ENCODE measurements around the gene PADI2. TPM values are rescaled to one million over a fixed set of nuclear protein-coding genes. Genes with fewer than 3 reads are reported as not detected.

PADI2 gene
- polyA plus RNA-seq, 3 donors: 2.0 to 2.6 (median 2.3) TPM

DNA sequence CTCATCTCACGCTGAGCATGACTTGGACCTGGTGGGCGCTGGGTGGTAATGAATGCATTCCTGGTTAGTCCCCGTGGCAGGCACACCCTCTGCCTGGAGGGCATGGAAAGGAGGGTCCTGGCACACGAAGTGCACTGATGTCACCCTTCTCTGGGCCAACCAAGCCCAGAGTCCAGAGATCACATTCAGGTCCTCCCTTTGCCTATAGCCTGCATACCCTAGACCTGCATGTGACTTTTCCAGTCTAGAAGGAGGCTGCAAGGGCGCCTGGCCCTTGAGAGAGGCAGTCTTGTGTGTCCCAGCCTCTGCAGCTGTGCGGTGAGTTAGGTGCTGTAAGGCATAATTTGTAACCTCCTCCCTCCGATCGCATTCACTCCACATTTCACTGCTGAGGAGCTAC is 22.1 kb downstream of the PADI2 start:
- DNase-seq (ENCODE audit: extremely low read depth in 1 of 11, low read depth in 9 of 11, low spot score in 4 of 11): no peak

DNA sequence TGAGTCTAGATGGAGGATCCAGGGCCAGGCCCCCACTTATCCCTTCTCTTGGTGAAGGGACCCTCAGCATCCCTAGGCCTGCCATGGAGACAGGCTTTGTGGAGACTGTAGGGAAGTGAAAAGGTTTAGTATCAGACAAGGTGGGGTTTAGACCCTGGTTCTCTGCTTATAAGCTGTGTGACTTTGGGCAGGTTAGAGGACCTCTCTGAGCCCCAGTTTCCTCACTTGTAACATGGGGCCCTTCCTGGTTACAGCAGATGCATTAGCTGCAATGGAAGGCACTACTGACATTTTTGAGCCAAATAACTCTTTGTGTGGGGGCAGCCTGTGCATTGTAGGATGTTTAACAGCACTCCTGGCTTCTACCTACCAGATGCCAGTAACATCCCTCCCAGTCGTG is 22.7 kb downstream of the PADI2 start:
- no peak for DNase-seq (ENCODE audit: extremely low read depth in 1 of 11, low read depth in 9 of 11, low spot score in 4 of 11)

DNA sequence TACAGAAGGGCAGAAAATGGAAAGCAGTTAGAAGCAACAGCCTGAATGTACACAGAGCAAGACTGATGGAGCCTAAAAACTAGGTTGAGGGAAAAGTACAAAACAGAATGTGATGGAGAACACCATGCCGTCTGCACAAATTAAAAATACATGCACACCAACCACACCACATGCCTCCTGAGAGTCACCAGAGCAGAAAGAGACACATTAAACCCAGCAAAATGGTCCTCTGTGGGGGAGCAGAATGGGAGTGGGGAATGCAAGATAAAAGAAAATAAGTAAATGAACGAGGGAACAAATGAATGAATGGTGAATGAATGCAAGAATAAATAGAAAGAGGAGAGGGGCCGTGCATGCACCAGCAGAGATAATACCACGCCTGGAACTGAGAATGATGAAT is 24.1 kb downstream of the PADI2 start:
- DNase-seq (ENCODE audit: extremely low read depth in 1 of 11, low read depth in 9 of 11, low spot score in 4 of 11): no peak

DNA sequence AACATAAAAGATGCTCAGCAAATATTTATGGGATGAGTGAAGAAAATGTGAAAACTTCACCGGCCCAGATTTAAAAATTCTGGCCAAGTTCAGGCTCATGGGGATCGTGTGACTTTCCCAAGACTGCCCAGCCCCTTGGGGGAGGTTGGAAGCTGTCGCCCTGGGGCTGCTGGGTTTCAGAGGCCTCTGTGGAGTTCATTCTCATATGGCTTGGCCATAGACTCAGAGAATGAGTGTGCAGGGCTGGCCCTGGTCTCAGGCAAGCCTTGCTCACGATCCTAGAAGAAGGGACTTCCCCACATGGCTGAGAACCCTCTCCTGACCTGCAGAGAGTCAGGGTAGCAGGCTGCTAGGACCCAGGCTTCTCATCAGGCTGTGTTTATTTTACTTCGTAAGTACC is 24.6 kb downstream of the PADI2 start:
- DNase-seq (ENCODE audit: extremely low read depth in 1 of 11, low read depth in 9 of 11, low spot score in 4 of 11): no peak

DNA sequence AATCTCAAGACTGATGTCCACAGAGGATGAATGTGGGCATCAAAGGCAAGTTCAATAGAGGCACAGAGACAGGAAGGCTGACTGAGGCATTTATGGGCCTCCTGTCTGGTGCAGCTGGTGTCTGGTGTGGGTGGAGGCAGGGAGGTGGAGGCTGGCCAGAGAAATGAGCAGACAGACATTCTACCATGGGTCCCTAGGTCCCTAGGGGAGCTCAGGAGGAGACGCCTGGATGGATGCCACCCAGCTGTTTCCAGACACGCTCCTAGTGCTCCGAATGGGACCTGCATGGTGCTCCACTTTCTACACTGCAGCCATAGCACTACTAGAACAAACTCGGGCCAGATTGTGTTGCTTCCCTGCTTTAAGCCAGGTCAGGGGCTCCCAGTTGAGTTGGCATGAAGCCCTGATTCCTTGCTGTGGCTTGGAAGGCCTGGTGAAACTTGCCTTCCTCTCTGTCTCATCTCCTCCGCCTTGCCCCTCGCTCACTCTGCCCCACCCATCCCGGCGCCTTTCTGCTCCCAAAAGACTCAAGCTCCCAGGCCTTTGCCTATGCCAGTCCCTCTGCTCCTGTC is 25.3 kb downstream of the PADI2 start:
- DNase-seq (ENCODE audit: extremely low read depth in 1 of 11, low read depth in 9 of 11, low spot score in 4 of 11): no peak

DNA sequence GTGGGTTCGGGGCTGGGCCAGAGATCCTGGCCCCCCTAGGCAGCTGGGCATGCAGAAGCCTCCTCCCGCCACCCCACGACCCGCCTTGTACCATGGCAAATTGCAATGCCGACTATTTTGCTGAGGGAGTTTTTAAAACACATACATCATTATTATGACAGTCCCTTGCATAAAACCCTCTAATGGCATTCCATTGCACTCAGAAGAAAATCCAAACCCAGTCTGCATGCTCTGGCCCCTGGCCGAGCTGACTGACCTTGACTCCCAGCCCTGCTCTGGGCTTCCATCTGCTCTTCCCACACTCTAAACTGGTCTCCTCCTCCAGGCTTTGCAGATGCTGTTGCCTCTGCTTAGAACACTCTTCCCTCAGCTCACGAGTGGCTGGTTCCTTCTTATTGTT is 28.0 kb downstream of the PADI2 start:
- no peak for DNase-seq (ENCODE audit: extremely low read depth in 1 of 11, low read depth in 9 of 11, low spot score in 4 of 11)

DNA sequence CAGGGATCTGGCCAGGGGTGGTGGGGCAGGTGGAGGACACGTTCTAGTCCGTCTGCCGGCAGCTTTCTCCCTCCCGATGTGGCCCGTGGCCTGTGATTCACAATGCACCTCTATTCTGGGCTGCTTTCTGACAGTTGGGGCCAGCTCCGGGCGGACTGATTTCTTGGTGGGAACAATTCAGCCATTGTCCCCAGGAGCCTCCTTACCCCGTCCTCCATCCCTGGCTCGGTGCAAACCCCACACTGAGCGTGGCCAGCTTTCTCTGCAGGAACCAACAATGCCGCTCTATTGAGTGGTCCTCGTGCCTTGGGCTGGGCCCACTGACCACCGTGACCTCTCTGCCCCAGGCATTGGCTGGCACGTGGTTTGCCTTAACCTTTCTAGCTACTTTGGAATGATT is 29.7 kb downstream of the PADI2 start:
- DNase-seq (ENCODE audit: extremely low read depth in 1 of 11, low read depth in 9 of 11, low spot score in 4 of 11): no peak

DNA sequence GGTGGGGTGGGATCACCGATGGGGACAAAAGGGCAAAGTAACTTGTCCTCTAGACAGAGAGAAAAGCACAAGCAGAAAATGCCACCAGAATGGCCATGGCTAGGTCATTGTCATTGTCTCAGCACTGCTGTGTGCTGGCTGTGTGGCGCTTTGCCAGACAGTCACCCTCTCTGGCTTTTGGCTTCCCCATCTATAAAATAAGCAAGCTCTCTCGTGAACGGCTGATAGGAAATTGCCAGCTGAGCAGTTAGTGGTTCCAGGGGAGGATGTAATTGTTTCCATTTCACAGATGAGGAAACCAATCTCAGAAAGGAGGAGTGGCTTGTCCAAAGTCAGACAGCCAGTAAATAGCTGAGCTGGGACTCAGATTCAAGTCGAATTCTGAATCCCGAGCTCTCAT is 32.5 kb downstream of the PADI2 start:
- DNase-seq (ENCODE audit: extremely low read depth in 1 of 11, low read depth in 9 of 11, low spot score in 4 of 11): no peak

DNA sequence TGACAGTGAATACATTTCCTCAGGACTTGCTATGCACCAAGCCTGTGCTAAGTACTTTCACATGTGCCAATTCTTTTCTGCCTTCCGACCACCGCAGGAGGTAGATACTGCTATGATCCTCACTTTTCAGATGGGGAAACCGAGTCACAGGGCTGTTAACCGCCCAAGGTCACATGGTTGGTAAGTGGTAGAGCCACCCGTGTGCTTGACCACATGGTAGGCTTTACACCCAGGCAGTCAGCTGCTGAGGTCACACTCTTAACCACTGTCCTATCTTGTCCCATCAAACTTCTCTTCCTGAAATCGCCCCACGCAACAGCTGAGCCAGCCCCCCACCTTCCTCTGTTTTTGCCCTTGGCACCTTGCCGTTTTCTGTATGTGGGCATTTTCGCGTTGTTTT is 34.5 kb downstream of the PADI2 start:
- DNase-seq (ENCODE audit: extremely low read depth in 1 of 11, low read depth in 9 of 11, low spot score in 4 of 11): no peak

DNA sequence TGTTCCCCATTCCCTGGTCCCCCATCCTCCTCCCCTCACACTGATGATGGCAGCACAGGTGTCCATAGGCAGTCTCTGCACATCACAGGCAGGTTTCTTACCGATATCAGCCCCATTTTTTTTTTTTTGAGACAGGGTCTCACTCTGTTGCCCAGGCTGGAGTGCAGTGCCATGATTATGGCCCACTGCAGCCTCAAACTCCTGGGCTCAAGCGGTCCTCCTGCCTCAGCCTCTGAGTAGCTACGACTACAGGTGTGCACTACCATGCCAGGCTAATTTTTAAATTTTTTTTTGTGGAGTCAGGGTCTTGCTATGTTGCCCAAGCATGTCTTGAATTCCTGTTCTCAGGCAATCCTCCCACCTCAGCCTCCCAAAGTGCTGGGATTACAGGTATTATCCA is 36.5 kb downstream of the PADI2 start:
- no peak for DNase-seq (ENCODE audit: extremely low read depth in 1 of 11, low read depth in 9 of 11, low spot score in 4 of 11)

DNA sequence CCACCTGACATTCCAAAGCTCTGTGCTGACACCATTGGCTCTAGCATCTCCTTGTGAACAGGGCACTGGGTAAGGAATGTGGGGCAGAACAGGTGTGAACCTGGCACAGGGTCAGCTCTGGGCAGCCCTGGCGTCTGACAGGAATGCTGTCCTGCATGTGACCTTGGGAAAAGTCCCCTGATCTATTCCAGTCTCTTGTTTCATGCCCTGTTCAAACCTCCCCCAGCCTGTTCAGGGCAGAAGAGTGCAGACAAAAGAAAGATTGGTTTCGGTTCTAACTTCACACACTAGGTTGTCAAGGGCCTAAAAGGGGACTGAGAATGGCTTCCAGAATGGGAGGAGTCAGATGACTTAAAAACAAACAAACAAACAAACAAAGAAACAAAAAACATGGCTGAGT is 37.8 kb downstream of the PADI2 start:
- DNase-seq (ENCODE audit: extremely low read depth in 1 of 11, low read depth in 9 of 11, low spot score in 4 of 11): no peak

DNA sequence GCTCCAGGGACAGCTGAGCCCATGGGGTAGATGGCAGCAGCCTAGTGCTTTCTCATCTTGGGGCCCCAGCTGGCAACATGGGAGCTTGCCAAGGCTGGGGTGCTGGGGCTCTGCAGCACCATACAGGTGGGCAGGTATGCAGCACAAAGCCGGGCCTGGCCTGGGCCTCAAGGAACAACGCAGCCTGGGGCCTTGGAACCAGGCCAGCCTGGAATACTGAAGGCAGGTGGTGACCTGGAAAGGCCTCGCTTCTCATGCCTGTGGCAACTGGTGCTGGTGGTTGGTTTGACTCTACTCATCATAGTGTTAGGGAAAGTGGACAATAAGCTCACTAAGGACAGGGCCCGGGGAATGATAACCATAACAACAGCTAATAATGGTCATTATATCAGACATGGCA is 38.4 kb downstream of the PADI2 start:
- DNase-seq (ENCODE audit: extremely low read depth in 1 of 11, low read depth in 9 of 11, low spot score in 4 of 11): no peak

DNA sequence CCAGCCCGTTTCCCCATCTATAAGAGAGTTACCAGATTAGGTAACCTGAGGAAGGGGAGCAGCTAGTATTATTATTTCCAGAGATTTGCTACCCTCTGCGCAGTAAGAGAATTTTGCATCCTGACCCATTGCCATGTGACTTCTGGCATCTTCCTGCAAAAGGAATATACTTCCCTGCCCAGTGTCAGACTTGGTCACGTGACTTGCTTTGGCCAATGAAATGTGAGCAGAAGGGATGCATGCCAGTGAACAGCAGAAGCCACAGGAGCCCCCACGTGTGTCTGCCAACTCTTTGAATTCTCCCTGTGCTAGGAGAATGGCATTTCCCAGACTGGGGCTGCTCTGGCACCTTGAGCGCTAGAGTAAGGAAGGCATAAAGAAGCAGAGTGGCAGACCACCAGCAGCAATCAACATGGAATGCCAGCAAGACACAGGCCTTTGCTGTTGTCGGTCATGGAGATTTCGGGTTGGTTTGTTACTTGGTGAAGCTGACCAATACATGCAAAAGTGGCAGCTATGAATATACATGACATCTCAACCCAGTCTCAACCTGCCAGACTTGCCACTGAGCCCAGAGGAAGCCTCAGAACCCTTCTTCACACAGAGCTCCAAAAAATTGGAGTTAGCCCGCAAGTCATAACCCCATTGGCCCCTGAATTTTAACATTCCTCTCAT is 39.0 kb downstream of the PADI2 start:
- DNase-seq (ENCODE audit: extremely low read depth in 1 of 11, low read depth in 9 of 11, low spot score in 4 of 11): no peak

DNA sequence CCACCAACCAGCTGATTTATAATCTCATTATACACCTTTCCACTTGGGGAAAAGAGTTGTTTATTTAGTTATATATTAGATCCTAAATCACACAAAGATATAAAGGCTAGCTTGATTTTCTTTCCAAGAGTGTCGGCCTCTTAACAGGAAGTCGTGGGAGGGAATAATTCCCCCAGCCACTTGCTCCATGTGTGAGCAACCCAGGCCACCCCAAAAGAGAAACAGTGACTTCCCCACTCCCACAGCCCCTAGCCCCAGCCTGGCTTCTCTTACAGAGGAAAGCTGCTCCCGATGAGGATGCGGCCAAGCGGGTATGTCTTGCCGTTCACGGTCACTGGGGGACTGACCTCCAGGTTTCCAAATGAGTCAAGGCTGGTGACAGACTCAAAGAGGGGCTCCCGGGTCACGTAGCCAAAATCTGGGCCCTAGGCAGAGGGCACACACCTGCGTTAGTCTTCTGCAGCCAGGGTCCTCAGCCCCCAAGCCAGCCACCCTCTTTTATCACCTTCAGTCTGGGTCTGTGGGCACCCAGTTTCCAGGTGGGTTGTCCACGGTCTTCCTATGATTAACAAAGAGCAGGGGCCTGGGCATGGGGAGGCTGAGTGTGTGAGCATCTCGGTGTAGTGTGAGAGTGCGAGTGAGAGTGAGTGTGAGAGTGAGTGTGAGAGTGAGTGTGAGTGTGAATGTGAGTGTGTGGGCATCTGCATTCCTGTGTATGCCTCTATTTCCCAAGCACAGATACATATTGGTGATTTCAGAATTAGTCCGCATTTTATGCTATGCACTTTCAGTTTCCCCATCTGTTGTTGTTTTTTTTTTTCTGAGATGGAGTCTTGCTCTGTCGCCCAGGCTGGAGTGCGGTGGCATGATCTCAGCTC is 40.0 kb downstream of the PADI2 start:
- DNase-seq (ENCODE audit: extremely low read depth in 1 of 11, low read depth in 9 of 11, low spot score in 4 of 11): no peak

DNA sequence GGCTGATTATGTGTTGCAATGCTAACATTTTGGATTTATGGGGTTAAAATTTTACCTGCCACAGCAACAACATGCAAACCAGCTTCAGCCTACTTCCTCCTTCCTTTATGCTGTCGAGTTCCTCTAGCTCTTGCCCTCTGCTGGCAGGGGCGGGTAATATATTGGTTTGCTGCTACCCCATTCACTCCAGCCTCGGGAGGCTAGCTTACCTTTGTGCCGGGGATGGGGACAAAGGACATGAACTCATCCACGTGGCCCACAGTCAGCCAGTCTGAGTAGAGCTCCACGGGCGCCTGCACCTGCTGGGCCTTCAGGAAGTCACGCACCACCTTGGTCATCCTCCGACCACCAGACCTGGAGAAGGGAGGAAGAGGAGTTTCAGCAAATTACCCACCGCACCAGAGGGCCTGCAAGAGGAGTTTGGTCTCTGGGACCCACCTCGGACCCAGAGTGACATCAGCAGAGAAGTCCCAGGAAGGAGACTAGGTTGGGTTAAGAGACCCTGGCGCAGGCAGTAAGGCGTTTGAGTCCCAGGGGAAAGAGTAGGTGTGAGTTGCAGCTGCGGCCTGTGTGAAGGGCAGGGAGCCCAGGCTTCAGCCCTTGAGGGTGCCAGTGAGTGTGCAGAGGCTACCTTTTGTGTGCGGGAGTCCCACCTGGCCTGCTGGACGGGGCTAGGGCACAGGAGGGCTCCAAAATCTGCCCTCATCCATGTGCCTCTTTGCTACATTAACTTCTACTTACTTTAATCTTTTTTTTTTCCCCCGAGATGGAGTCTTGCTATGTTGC is 43.6 kb downstream of the PADI2 start:
- DNase-seq (ENCODE audit: extremely low read depth in 1 of 11, low read depth in 9 of 11, low spot score in 4 of 11): no peak

DNA sequence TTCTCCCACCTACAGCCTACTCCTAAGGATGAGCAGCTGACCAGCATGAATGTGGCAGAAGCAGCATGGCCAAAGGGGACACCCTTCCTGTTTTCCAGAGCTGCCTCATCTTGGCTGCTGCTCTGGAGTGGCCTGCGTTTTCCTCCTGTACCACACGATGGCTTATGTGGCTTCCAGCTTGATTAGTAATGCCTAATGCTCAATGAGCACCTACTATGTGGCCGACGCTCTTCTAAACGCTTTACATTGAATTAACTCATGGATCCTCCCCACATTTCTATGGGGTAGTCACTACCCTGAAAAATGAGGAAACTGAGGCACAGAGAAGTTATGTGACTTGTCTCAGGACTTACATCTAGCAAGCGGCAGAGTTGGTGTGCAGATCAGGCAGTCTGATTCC is 47.5 kb downstream of the PADI2 start:
- DNase-seq (ENCODE audit: extremely low read depth in 1 of 11, low read depth in 9 of 11, low spot score in 4 of 11): no peak

DNA sequence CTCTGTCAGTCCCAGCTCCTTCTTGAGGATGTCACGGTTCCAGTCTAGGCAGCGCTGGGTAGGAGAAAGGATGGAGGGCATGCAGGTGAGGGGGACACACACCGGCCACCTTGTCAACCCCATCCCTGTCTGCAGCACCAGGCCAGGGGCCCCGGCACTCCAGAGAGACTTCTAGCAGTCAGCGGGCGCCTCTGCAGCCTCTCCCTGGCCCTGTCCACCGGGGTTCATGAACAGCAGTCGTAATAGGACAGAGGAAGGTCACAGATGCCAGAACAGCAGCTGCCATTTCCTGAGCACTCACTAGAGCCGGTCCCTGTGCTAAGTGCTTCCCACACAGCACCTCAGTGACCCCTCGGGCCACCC is 49.1 kb downstream of the PADI2 start:
- no peak for DNase-seq (ENCODE audit: extremely low read depth in 1 of 11, low read depth in 9 of 11, low spot score in 4 of 11)

DNA sequence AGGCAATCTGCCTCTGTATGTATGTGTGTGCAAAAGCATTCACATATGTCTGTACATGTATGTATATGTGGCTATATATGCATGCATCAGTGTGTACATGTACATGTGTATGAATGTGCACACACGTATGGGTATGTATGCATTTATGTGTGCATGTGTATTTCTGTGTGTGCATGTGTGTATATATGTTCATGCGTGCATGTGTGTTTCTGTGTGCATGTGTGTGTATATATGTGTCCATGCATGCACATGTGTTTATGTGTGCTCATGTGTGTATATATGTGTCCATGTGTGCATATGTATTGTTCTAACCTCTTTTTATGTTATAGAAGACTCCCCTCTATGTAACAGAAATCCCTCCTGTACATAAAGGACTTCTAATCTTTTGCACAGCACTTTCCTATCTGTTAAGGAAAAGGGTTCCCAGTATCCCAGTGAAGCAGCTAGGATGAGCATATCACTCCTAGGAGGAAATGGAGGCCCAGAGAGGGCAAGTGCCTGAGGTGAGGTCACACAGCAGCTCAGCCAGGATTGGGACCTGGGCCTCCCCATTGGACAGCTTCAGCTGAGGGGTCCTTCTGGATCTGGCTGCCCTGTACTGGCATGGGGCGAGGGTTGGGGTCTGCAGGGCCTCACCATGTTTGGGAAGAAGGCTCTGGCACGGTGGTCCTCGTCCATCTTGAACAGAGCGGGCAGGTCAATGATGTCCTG is 49.6 kb downstream of the PADI2 start:
- DNase-seq (ENCODE audit: extremely low read depth in 1 of 11, low read depth in 9 of 11, low spot score in 4 of 11): no peak

DNA sequence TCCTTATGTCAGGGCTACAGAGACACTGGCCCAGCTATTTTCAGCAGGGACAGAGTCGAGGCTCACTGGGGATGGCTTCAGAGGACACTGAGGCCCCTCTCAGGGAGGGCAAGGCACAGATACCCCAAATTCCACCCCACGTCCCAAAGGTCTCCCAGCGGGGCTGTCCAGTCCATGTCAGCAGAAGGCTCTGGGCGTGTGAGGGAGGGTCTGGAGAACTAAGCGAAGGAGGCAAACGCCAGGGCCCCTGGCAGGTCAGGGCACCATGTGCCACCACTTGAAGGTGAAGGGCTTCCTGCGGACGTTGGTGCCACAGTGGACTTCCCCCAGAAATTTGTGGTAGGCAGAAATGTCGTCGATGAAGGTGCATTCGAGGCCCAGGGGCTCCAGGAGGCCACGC is 50.5 kb downstream of the PADI2 start:
- no peak for DNase-seq (ENCODE audit: extremely low read depth in 1 of 11, low read depth in 9 of 11, low spot score in 4 of 11)
